ENCODE data around the gene RHNO1. TPM values are rescaled to one million over a fixed set of nuclear protein-coding genes. Genes with fewer than 3 reads are reported as not detected.
A peak's percentile ranks its signal among the peaks of the same experiment; 100 is the strongest.

RHNO1 gene, protein sequence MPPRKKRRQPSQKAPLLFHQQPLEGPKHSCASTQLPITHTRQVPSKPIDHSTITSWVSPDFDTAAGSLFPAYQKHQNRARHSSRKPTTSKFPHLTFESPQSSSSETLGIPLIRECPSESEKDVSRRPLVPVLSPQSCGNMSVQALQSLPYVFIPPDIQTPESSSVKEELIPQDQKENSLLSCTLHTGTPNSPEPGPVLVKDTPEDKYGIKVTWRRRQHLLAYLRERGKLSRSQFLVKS
- 4.9 TPM for total RNA-seq
- long read RNA-seq, transcript RHNO1-204 (3 exons, 1,870 nt): major isoform, 6 of 10 reads
- long read RNA-seq, partial matches to known transcripts: 0 of 10 reads
- long read RNA-seq, other reads (novel, unspliced or antisense): 1 of 10 reads

DNA sequence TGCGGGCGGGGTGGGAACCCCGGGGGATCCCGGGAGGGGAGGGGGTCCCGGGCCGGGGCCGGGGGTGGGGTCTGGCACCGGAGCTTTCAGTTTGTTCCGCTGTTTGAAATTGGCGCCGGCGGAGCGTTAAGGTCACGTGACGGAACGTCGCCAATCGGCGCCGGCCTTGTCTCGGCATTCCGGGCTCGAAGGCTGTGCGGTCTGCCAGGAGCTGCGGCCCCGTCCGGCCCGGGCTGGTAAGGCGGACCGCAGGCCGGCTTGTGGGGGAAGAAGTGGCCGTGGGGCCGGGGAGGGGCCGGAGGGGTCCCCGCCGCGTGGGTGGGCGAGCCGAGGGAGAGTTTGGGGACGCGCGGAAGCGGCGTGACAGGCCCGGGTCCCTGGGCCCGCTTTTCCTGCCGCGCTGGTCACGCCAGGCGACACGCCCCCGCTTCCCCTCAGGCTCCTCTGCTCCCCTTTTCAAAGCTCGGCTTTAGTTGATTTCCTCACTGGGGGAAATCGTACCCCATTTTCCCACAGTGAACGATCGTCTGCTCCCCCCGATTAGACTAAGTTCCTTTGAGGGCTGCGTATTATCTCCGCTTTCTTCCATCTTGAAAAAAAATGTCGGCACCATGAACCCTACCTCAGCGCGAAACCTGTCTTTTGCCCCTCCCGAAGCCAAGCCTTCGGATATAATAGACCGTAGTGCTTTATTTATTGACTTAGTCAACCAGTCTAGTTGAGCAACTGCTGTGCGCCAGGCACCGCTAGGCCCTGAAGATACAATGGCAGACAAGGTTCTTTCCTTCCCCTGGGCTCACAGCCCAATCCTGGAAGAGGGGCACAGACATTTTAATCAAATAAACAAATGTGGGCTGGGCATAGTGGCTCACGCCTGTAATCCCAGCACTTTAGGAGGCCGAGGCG is at the start of gene RHNO1, which contains the start of gene FOXM1:
Gene RHNO1 (plus strand): TSS at position 177 of the 906 bp plus-strand sequence. CDS start 8,144 bp downstream, outside the sequence.
Gene FOXM1 (minus strand): TSS at position 128 of the 906 bp plus-strand sequence. CDS start 2,696 bp downstream, outside the sequence.
- intact Hi-C loops (cut with micrococcal nuclease): no loop called here
- peak; percentile 94 for DNase-seq
- peak; percentile 98 for ATAC-seq

DNA sequence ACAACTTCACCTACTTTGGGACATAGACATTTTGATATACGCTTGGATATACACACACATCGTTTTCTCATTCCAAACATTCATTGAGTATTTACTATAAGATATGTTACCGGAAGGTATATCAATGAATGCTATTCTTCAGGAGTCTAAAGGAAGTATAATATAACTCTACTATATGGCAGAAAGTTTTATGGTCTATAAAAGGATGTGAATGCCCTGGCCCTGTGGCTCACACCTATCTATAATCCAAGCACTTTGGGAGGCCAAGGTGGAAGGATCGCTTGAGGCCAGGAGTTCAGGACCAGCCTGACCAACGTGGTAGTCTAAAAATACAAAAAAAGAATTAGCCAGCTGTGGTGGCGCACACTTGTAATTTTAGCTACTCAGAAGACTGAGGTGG is 47.7 kb upstream of the RHNO1 start:
- intact Hi-C loops (cut with micrococcal nuclease): no loop called here
- ATAC-seq: no peak

DNA sequence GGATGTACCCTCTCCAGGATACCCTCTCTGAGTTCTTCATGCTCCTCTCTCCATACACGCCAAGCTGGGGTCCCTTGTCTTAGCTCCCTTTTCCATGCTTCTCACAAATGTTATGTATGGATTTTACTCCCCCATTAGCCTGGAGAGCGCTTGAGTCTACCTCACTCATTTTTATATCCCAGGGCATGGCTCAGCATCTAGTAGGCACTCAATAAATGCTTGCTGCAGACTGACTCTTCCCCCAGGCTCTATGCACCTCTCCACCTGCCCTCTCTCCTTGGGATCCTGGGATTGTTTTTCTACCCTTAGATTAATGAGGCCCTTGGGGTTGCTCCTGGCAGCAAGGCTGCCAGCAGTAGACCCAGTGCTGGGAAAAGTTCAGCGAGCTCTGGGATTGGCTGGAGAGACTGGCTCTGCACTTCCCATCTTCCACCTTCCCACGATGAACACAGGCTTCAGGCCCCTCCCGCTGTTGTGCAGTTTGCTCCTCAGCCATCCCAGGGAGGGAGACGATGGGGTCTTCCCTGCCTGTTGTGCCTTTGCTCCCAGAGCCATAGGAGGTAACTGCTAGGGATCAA is 44.4 kb upstream of the RHNO1 start:
- intact Hi-C loops (cut with micrococcal nuclease): no loop called here
- no peak for DNase-seq
- ATAC-seq: peak; percentile 17

More for the DNA sequence above, 47.7 kb upstream of the RHNO1 start:
- DNase-seq: no peak

DNA sequence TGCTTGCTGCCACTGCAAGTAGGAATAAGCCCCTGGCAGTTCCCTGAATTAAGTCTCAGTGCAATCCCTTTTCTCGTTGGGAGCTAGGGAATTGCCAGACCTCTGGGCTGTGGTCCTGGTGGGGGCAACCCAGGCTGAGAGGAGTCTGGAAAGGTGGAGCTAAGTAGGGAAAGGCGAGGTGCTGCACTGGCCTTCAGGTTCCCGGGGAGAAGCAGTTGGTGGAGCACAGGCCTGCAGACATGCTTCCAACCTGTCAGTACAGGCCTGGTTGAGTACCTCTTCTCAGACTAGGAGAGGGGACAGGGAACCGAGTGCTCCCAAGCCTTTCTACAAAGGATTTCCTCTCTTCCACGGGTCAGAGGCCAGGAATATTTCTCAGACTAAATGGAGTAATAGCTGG is 43.7 kb upstream of the RHNO1 start:
- ATAC-seq: no peak
- intact Hi-C loops (cut with micrococcal nuclease): no loop called here
- DNase-seq: no peak

DNA sequence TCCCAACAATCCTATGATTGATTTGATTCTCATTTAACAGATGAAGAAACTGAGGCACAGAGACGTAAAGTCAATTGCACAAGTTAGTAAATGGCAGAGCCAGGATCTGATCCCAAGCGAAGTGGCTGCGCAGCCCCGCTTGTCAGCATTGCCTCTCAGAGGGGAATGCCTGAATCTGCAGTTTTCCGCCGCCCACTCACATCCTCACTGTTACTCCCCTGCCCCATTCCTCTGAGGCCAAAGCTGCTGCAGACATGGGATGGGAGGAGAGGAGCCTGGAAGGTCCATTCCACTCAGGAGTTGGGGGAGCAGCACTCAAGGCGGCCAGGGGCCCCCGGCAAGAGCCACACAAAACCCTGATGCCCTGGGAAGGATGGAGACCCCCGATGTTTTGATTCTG is 43.2 kb upstream of the RHNO1 start:
- peak; percentile 48 for ATAC-seq
- DNase-seq: peak; percentile 27
- intact Hi-C loops (cut with micrococcal nuclease): no loop called here

DNA sequence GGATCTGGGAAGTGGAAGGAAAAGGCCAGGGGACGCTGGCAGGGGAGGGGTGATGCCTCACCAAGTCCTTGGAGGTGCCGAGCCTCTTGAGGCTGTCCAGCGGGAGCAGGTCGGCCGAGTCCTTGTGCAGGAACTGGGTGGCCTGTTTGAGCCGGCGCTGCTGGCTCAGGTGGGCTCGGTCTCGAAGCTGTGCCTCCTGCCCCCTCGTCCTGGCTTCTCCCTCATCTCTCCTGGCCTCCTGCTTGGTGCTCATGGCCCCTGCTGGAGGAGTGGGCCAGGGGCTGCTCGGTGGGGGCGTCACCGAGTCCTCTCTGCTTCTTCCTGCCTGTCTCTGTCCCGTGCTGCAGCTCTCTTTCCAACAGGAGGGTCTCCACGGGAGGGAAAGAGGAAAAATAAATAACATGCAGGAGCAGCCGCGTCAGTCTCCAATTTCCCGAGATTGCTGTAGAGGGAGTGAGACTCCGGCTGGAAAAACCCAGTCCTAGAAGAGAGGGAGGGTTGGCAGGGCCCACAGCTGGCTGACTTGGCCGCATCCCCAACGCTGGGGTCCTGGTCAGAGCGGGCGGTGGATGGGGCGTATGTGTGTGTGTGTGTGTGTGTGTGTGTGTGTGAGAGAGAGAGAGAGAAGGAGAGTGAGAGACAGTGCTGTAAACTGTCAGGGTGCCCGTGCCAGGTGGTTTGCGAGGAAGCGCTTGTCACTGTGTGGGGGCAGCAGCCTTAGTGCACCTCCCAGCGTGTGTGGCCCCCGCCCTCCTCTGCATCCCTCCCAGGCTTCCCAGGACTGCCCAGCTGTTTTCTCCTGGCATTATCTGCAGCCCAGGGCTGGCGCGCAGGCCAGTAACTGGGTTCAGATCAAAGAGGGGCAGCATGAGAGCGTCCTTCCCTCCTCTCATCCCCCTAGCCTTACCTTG is 42.2 kb upstream of the RHNO1 start, which contains the start of gene NRIP2:
Gene NRIP2 (minus strand): TSS at position 455 of the 911 bp plus-strand sequence. CDS start 52 bp downstream, at position 403.
- DNase-seq (peak; percentile 49), ATAC-seq (peak; percentile 69)
- intact Hi-C loops (cut with micrococcal nuclease): no loop called here

DNA sequence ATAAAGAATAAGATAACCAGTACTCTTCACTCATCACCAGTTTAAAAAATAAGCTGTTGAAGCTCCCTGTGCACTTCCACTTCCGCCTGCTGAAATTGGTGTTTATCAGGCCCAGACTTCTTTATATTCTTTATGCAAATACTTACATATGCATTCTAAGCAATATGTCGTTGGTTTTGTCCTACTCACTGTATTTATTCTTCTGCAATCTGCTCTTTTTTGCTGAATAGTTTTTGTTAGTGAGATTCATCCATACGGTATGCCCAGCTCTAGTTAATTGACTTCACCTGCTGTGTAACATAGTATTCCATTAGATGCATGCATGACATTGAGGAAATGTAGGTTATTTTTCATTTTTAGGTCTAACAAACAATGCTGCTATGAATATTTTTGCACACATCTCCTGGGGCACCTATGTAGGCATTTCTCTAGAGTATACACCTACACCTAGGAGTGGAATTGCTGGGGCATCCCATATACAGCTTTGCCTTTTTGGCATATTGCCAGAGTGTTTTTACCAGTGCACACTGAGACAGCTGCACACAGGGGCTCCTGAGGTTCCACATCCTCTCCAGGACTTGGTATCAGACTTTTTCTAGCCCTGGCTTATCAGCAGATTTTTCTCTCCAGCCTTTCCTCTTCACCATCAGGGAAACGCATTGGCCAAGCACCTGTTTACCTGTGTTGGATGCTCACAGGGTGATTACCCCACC is 41.2 kb upstream of the RHNO1 start:
- DNase-seq (no peak), ATAC-seq (no peak)
- intact Hi-C loops (cut with micrococcal nuclease): no loop called here

DNA sequence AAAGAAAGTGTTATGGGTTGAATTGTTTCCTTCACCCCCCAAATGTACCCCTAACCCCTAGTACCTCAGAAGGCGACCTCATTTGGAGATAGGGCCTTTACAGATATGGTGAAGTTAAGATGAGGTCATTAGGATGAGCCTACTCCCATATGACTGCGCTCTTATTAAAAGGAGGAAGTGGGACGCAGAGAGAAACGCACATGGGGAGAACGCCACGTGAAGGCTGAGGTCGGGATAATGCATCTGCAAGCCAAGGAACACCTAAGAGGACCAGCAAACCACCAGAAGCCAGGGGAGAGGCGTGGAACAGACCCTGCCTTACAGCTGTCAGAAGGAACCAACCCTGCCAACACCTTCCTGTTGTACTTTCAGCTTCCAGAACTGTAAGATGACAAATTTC is 40.4 kb upstream of the RHNO1 start:
- DNase-seq: no peak
- intact Hi-C loops (cut with micrococcal nuclease): no loop called here
- ATAC-seq: no peak

DNA sequence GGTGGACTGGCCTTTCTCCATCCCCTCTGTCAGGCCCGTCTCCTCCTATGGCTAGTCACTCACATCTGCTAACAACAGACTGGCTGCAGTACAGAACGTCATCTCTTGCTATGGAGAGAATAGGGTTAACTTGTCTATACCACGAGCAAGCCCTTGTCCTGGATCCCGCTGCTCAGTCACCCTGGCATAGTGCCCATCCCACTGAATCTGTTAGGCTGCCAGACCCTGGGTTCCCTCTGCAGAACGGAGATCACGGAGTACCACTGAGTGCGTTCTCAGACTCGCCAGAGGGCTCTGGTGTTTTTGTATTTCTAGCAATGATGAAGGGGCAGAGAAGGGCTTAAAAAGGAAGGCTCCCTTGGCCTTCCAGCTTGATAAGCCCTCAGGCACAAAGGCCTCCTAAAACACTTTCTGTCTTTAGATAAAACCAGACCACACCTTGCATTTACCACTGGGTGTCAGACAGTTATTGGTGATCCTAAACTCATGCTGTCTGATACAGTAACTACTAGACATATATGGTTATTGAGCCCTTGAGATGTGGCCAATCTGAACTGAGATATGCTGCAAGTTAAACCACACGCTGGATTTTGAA is 35.9 kb upstream of the RHNO1 start:
- DNase-seq: no peak
- no peak for ATAC-seq
- intact Hi-C loops (cut with micrococcal nuclease): no loop called here

DNA sequence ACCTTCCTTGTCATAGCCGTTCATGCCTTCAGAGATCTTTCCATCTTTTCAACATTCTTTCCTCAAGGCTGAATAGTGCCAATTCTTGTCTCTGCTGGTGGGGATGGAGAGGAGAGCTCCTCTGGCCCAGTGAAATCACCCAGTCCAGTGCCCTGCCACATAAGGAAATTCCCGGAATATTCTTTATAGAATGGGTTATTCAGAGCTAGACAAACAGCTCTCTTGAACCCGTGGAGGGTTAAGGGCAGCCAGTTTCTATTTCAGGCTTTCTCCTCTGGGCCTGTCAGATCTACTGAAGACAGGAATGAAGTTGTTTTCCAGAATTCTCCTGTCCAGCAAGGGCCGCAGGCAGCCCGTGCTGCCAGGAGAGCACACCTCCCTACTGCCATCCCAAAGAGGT is 34.1 kb upstream of the RHNO1 start:
- intact Hi-C loops (cut with micrococcal nuclease): no loop called here
- ATAC-seq: peak; percentile 19

DNA sequence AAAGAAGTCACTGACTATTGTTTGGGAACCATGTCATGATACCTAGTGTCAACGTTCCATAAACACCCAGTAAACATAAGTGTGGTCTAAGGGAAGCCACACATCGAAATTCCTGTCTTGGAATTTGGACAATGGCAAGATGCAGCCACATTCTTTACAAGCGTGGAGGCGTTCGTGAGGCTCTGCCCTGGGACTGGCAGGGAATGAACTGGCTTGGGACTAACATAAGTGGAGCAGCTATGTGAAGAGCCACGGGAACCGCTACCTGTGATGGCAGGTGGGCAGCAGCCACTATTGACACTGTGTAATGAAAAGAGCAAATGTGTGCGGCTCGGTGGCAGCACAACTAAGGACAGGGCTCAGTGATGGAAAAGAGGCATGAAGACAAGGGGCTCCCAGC is 32.2 kb upstream of the RHNO1 start:
- ATAC-seq (no peak), DNase-seq (no peak)
- intact Hi-C loops (cut with micrococcal nuclease): no loop called here

More for the DNA sequence above, 34.1 kb upstream of the RHNO1 start:
- DNase-seq: no peak

DNA sequence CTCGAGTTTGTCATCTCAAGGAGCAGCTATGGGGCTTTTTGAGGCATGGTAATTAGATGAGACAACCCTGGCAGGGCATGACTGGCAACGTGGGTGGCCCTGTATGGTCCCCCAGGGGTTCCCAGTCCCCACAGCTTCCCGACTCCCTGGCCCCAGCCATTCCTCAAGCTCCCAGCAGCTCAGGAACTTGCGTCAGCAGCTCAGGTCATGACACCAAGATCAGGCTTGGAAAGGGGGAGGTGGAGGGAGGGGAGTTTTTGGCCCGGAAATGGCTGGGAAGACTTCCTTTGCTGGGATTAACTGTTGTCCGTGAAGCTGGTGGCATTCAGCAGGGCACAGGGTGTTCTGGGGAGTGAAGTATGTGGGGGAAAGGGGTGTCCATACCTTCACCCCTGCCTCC is 31.7 kb upstream of the RHNO1 start:
- peak; percentile 40 for DNase-seq
- intact Hi-C loops (cut with micrococcal nuclease): no loop called here
- ATAC-seq: peak; percentile 57

DNA sequence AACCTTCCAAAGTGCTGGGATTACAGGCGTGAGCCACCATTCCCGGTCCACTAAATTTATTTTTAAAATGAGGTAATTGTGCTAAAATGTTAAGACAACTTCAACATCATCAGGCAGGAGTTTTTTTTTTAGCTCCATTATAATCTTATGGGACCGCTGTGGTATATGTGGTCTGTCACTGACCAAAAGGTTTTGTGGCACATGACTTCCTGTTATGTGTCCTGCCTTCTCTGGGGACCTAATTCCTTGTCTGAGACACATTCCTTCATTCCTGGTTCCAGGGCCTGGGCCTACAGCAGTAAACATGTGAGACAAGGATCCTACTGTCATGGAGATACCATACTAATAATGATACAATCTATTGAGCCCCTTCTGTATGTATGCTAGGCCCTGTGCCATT is 25.1 kb upstream of the RHNO1 start:
- DNase-seq (no peak), ATAC-seq (no peak)
- intact Hi-C loops (cut with micrococcal nuclease): no loop called here

DNA sequence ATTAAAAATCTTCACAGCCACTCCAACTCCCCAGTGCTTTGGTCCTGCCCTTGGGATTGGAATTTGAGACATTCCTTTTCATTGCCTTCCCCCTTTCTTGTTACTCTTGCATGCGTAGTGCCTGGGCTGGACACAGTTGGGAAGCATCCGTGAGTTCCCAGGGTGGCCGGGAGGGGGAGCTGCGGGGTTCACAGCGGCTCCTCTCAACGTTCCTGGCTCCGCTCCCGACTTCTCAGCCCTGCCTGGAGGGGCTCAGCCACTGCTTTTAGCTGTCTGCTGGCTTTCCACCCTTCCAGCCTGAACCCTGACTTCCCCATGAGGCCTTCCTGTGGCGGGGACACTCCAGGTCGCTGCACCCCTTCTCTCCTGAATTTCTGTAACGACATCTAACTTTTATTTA is 23.4 kb upstream of the RHNO1 start:
- intact Hi-C loops (cut with micrococcal nuclease): no loop called here
- ATAC-seq (peak; percentile 92), DNase-seq (peak; percentile 91)

DNA sequence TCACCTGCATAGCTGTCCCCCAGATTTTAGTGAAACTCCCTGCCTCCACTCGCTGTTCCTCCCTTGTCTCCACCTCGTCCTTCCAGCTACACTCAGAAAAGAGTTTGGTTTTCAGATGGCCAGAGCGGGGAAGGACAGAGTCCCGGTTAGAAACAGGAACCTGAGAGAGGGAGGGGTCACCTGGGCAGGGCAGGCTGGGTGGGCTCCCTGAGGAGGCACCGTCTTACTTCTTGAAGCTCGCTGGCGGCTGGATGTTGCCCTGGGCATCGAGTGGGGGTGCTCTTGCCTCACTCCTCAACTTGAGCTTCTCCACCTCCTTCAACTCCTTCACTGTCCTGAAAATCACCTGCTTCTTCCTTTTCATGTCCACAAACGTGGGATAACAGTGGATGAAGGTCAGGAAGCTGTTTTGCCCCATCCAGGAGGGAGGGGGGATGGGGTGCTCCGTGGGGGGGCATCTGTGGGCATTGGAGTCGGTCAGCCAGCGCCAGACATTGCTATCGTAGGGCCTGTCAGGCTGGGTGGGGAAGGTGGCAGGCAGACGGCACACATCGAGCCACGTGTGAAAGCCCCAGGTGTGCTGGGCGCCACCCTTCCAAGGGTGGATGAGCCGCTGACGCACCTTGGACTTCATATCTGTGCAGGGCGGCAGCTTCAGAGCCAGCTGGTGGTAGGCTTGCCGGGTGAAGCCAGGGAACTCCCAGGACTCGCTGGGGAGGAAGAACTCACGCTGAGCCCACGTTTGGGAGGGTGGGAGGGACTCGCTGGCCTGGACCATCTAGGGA is 22.2 kb upstream of the RHNO1 start:
- intact Hi-C loops (cut with micrococcal nuclease): no loop called here
- ATAC-seq (no peak), DNase-seq (peak; percentile 24)

DNA sequence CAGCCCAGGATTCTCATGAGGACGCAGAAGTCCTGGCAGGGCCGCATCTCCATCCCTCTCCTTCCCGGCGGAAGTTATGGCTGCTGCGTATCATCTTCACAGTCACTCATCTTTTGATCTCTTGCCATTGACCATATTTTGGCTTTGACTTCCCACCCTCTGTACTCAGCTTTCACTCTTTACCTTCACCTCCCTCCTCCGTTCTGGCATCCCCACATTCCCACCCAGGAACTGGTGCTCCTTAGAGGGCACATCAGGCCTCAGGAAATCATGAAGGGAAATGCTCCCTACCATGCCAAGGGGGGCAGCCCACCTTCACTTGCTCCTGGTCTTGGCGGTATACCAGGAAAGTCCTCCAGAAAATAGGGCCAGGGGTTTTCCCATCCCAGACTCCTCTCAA is 21.5 kb upstream of the RHNO1 start:
- no peak for ATAC-seq
- DNase-seq: no peak
- intact Hi-C loops (cut with micrococcal nuclease): no loop called here

DNA sequence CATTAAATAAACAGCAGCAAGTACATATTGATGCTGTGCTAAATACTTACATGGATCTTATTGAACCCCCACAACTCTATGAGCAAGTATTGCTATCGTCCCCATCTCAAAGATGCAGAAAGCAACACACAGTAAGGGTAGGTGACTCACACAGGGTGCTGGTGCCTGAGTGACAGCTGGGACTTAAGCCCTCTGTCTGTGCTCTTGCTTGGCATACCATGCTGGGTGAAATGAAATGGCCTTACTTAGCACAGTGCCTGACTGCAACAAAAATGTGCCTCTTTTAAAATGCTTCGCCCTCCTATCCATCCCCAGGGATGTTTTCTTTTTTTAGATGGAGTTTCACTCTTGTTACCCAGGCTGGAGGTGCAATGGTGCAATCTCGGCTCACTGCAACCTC is 21.0 kb upstream of the RHNO1 start:
- ATAC-seq (no peak), DNase-seq (no peak)
- intact Hi-C loops (cut with micrococcal nuclease): no loop called here

Measured in left ventricle myocardium superior (tissue), 1 donor.